Activated T-cell treated with anti-CD3 and anti-CD28 coated beads, Interleukin-2, amount 50 U/mL, for 4 hours (primary cell): ENCODE results near the gene VIPR2. TPM values are rescaled to one million over a fixed set of nuclear protein-coding genes. Genes with fewer than 3 reads are reported as not detected.
"Not testable (repeated sequence)": the region's sequence is repeated elsewhere in the genome, so short reads cannot be mapped to it uniquely, and the experiment has no call there.

Experiments
- ATAC-seq, 2 donors: fragments of 200-7000 bp; cut with Tn5 transposase; one replicate each; pipeline ENCODE4 v1.10.0; 2021
- DNase-seq: peaks from one replicate; pipeline ENCODE4 v3.0.0-alpha.2; 2020
- H3K27me3 Mint-ChIP-seq: one replicate; pipeline ENCODE4 v1.8.0; 2021; ENCODE audit warnings: low read depth, mixed read lengths
- H3K36me3 Mint-ChIP-seq: one replicate; pipeline ENCODE4 v1.8.0; 2022; ENCODE audit warnings: mixed read lengths; ENCODE audit not compliant: insufficient read depth
- H3K4me1 Mint-ChIP-seq: one replicate; pipeline ENCODE4 v1.8.0; 2021; ENCODE audit warnings: low read depth, mixed read lengths
- H3K4me3 Mint-ChIP-seq: one replicate; pipeline ENCODE4 v1.8.0; 2021; ENCODE audit warnings: mild to moderate bottlenecking, moderate library complexity, mixed read lengths
- H3K9me3 Mint-ChIP-seq: one replicate; pipeline ENCODE4 v1.8.0; 2021; ENCODE audit warnings: mixed read lengths
- total RNA-seq, 3 donors: library from RNA; stranded (reverse); gene quantifications; one replicate each; pipeline ENCODE4 v1.2.1, GENCODE V29; 2021

VIPR2 gene
- total RNA-seq, 3 donors from 2014 or later = 0.14 to 0.30 (median 0.26) TPM

- H3K27me3 Mint-ChIP-seq, H3K4me1 Mint-ChIP-seq, H3K4me3 Mint-ChIP-seq, H3K36me3 Mint-ChIP-seq, ATAC-seq, DNase-seq: not testable (repeated sequence)
- peaks cover 13% of the 10 kb centered on the region for H3K9me3 Mint-ChIP-seq
These were observed 160.7 kb downstream of the VIPR2 start for GRCh38 chr7:158984007-158984406.

- not testable (repeated sequence) for ATAC-seq, DNase-seq, H3K4me3 Mint-ChIP-seq, H3K36me3 Mint-ChIP-seq, H3K4me1 Mint-ChIP-seq, H3K27me3 Mint-ChIP-seq
- peaks cover 13% of the 10 kb centered on the region for H3K9me3 Mint-ChIP-seq
These were observed 162.6 kb downstream of the VIPR2 start for GRCh38 chr7:158982080-158982479.

- Mint-ChIP-seq H3K27me3 (no peaks in the 10 kb centered on the region), H3K4me1 (peaks cover 19% of the 10 kb centered on the region), H3K36me3 (peaks cover 4% of the 10 kb centered on the region), H3K9me3 (peaks cover 13% of the 10 kb centered on the region), H3K4me3 (no peak overlapping the region)
- no peak for DNase-seq
- ATAC-seq = no peak
These were observed 164.9 kb downstream of the VIPR2 start for GRCh38 chr7:158979635-158980351.

GRCh38 chr7:158979023-158979529 is 165.6 kb downstream of the VIPR2 start:
- ATAC-seq (no peak), DNase-seq (no peak)
- H3K4me1 Mint-ChIP-seq = peaks cover 19% of the 10 kb centered on the region

More at GRCh38 chr7:158979023-158979529, 165.6 kb downstream of the VIPR2 start:
- Mint-ChIP-seq H3K9me3 (peaks cover 6% of the 10 kb centered on the region), H3K4me3 (no peak overlapping the region), H3K36me3 (no peaks in the 10 kb centered on the region), H3K27me3 (no peaks in the 10 kb centered on the region)
